Right kidney (tissue), 1 donor: Measurements from ENCODE around the gene SRP14.
A peak's percentile ranks its signal among the peaks of the same experiment; 100 is the strongest.

Source experiments
- DNase-seq: peaks from one replicate; pipeline ENCODE4 v3.0.0-alpha.2; 2016

SRP14 gene

GRCh38 chr15:40070608-40071218, 31.7 kb upstream of the SRP14 start:
- no peak for DNase-seq

GRCh38 chr15:40070166-40070557, 31.2 kb upstream of the SRP14 start:
- no peak for DNase-seq

- DNase-seq, result peak; percentile 84
Observed at GRCh38 chr15:40069178-40070165, 30.5 kb upstream of the SRP14 start.

- DNase-seq, result no peak
Observed at GRCh38 chr15:40067921-40068624, 29.1 kb upstream of the SRP14 start.

- DNase-seq, result no peak
Observed at GRCh38 chr15:40066589-40066988, 27.6 kb upstream of the SRP14 start.

GRCh38 chr15:40065166-40065565, 26.2 kb upstream of the SRP14 start:
- DNase-seq, result no peak

GRCh38 chr15:40064231-40064894, 25.4 kb upstream of the SRP14 start:
- no peak for DNase-seq

- DNase-seq, result no peak
Observed at GRCh38 chr15:40063563-40064011, 24.6 kb upstream of the SRP14 start.

GRCh38 chr15:40062816-40063562, 24.0 kb upstream of the SRP14 start:
- no peak for DNase-seq

GRCh38 chr15:40061212-40061901, 22.4 kb upstream of the SRP14 start:
- no peak for DNase-seq

GRCh38 chr15:40060236-40060961, 21.4 kb upstream of the SRP14 start:
- no peak for DNase-seq

GRCh38 chr15:40059821-40060220, 20.8 kb upstream of the SRP14 start:
- DNase-seq, result no peak

GRCh38 chr15:40058476-40059140, 19.6 kb upstream of the SRP14 start:
- DNase-seq, result no peak

- DNase-seq, result no peak
Observed at GRCh38 chr15:40055576-40056293, 16.8 kb upstream of the SRP14 start.

GRCh38 chr15:40054855-40055575, 16.0 kb upstream of the SRP14 start:
- DNase-seq, result no peak

GRCh38 chr15:40054605-40054854, 15.5 kb upstream of the SRP14 start:
- no peak for DNase-seq

GRCh38 chr15:40053831-40054604, 15.0 kb upstream of the SRP14 start:
- DNase-seq, result no peak
